IPS-18a (cell line): ENCODE measurements around the gene EDRF1.

Source experiments
- H3K27ac ChIP-seq: one replicate; pipeline ENCODE4 v1.5.1; 2013; ENCODE audit warnings: low read length
- H3K27me3 ChIP-seq: one replicate; pipeline ENCODE4 v1.6.1; 2013; ENCODE audit warnings: mild to moderate bottlenecking, low read length; ENCODE audit not compliant: control insufficient read depth, insufficient read depth
- H3K36me3 ChIP-seq: one replicate; pipeline ENCODE4 v1.6.1; 2013; ENCODE audit warnings: low read depth, low read length; ENCODE audit not compliant: control insufficient read depth
- H3K4me1 ChIP-seq: one replicate; pipeline ENCODE4 v1.6.1; 2013; ENCODE audit warnings: low read depth, low read length; ENCODE audit not compliant: control insufficient read depth
- H3K4me3 ChIP-seq: one replicate; pipeline ENCODE4 v1.5.1; 2013; ENCODE audit warnings: low read length
- H3K9ac ChIP-seq: one replicate; pipeline ENCODE4 v1.6.1; 2013; ENCODE audit warnings: mild to moderate bottlenecking, low read length, moderate library complexity
- H3K9me3 ChIP-seq: one replicate; pipeline ENCODE4 v1.6.1; 2013; ENCODE audit warnings: low read depth, low read length; ENCODE audit not compliant: control insufficient read depth

The EDRF1 gene

DNA sequence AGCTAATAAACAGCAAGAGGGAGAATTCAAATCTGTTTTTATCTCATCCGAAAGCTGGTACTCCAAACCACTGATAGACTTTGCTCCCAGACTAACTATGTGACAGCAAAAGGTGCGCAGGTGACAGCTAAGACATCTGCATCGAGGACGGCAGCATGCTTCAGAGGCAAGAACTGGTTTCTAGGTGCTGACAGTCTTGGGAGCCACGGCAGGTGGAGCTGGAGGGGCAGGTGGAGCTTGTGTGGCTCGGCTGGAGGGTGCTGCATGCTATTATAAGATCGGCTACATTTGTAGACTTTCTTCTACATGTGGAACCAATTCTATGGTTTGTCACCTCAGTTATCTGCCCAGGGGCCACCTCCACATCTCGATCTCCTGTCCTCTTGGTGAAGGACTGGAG lies 77.9 kb downstream of the EDRF1 start:
- Histone ChIP-seq H3K9me3 (no peaks in the 10 kb centered on the region), H3K36me3 (peaks cover 24% of the 10 kb centered on the region), H3K27ac (no peak overlapping the region), H3K4me1 (no peaks in the 10 kb centered on the region), H3K4me3 (no peak overlapping the region), H3K9ac (no peak overlapping the region), H3K27me3 (no peaks in the 10 kb centered on the region)

DNA sequence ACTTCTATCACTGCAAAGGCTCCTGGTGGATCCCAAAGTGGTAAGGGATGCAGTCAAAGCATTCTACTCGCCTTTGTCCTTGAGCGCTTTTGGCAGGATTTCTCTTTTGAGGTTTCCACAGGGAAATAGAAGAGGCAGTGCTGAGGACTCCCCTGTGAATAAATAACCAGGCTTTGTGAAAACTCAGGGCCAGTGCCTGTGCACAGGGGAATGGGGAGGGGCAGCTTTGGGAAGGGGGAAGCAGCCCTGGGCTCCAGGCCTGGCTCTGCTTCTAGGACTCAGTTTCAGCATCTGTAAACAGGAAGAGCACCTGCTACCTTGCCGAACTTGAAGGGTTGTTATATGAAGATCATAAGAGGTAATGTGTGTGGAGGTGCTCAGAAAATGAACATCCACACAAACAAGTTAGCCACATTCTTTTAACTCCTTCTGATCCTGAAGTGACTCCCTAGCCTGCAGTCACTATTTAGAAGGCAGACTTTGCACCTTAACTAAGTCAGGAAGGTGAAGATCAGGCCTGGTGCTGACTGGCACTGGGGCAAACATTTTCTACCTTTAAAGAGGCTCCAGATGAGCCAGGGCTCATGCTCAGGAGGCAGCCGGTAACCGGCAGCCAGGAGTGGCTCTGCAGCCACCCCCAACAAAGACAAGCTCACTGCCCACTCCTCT lies 78.6 kb downstream of the EDRF1 start:
- Histone ChIP-seq H3K9me3 (no peaks in the 10 kb centered on the region), H3K27ac (no peak overlapping the region), H3K27me3 (no peaks in the 10 kb centered on the region), H3K36me3 (peaks cover 19% of the 10 kb centered on the region), H3K9ac (no peak overlapping the region), H3K4me1 (no peaks in the 10 kb centered on the region), H3K4me3 (no peak overlapping the region)

DNA sequence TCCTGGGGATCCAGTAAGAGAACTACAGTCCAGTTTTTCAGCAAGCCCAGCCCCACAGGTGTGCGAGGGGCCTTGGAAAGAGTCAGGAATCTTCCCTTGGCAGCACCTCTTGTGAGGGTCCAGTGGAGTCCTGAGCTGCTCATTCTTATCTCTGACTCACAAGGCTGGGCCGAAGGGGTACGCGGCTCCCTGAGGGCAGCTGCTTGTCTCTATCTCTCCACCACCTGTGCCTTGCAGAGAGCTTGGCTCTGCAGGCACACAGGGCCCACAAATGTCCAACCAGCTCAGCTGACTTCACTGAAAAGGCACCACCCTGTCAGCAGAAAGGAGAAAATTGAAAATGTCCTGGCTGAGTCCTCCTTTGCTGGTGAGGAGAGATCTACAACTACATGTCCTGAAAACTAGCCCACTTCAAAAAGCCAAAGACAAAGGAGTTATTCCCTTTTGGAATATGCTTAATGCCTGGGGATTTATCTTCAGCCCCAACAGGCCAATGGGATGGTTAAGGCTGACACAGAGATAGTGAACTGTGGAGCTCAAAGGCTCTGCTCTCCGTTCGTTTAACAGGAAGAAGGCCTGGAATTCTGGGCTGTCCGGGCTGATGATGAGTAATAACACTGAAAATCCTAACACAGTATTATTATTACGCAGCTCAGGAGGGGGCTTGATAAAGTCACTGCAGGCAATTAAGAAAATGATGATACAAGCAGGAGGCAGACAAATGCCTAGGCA lies 80.1 kb downstream of the EDRF1 start:
- Histone ChIP-seq H3K4me3 (no peak overlapping the region), H3K4me1 (no peaks in the 10 kb centered on the region), H3K27me3 (no peaks in the 10 kb centered on the region), H3K9ac (no peak overlapping the region), H3K36me3 (peaks cover 10% of the 10 kb centered on the region), H3K9me3 (no peaks in the 10 kb centered on the region), H3K27ac (no peak overlapping the region)

DNA sequence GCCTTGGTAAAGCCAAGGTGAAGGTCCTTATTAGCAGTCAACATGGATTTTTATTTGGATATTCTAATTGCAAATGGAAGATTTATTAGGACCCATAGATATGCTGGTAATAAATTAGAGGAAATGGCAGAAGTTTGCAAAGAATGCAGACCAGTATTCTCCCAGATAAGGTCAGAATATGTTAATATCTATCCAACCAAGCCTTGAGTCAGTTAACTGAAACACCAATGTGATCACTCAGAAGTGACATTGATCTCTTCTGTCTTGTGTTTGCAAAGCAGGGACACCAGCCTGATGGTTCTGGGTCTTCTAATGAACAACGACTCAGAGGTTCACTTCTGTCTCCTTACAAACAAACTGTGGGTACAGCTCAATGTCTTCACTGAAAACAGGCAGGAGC lies 82.1 kb downstream of the EDRF1 start:
- H3K4me3 ChIP-seq, result no peak overlapping the region
- H3K36me3 ChIP-seq, result peaks cover 9% of the 10 kb centered on the region
- no peak overlapping the region for H3K9ac ChIP-seq
- no peaks in the 10 kb centered on the region for H3K4me1 ChIP-seq
- no peak overlapping the region for H3K27ac ChIP-seq
- H3K27me3 ChIP-seq, result no peaks in the 10 kb centered on the region
- H3K9me3 ChIP-seq, result no peaks in the 10 kb centered on the region

DNA sequence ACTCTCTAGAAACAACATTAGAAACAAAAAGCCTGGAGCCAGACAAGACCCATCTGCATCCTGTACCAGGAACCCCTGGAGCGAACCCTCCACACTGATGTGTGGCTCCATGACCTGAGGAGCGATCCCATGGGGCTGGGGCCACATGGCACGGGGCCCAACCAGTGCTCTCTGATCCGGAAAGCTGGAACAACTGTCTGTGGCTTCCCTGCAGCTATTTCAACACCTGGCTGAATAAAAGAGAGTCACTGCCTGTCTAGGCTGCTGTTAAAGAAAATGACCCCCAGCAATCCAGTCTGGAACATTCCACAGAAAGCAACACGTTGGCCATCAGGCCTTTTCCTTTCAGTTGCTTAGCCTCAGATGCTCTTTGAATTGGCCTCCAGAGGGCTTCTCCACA lies 82.6 kb downstream of the EDRF1 start:
- no peak overlapping the region for H3K4me3 ChIP-seq
- H3K9ac ChIP-seq, result no peak overlapping the region
- no peaks in the 10 kb centered on the region for H3K9me3 ChIP-seq
- no peaks in the 10 kb centered on the region for H3K4me1 ChIP-seq
- no peak overlapping the region for H3K27ac ChIP-seq
- H3K36me3 ChIP-seq, result peaks cover 13% of the 10 kb centered on the region
- H3K27me3 ChIP-seq, result no peaks in the 10 kb centered on the region

DNA sequence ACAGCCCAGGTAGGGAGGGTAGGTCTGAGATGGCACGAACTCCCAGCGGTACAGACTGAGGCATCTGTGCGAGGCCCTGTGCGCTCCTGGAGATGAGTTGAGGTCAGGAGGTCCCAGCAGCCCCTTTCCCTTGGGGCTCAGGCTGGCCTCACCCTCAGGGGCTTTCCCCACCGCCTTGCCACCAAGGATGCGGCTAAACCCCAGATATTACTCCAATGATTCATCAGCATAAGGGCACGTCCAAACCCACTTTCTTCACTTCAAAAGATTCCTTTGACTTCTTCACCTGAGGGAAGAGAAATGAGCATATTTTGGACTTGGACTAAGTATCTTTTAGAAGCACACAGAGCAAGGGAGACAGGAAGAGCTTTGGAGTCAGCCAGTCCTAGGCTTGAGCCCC lies 83.2 kb downstream of the EDRF1 start:
- H3K36me3 ChIP-seq, result peaks cover 13% of the 10 kb centered on the region
- no peak overlapping the region for H3K9ac ChIP-seq
- no peak overlapping the region for H3K4me3 ChIP-seq
- H3K27ac ChIP-seq, result no peak overlapping the region
- H3K9me3 ChIP-seq, result no peaks in the 10 kb centered on the region
- H3K27me3 ChIP-seq, result no peaks in the 10 kb centered on the region
- H3K4me1 ChIP-seq, result no peaks in the 10 kb centered on the region

DNA sequence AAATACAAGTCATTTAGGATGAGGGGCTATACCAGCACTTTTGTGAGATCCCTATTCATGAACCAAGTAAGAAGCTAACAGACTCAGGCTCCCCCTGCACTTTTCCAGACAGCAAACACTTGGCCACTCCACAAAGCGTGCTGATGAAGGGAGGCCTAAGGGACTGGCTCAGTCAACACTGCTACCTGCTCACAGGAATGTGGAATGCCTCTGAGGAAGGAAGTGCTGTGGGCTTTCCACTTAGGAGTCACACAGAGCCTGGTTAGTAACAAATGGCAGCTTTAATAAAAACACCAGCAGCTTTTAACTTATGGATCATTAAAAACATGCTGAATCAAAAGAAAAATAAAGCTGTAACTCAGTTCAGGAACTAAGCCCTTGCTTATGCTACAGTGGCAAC lies 88.5 kb downstream of the EDRF1 start:
- Histone ChIP-seq H3K4me1 (no peaks in the 10 kb centered on the region), H3K9me3 (no peaks in the 10 kb centered on the region), H3K9ac (no peak overlapping the region), H3K27me3 (no peaks in the 10 kb centered on the region), H3K36me3 (peaks cover 13% of the 10 kb centered on the region), H3K27ac (no peak overlapping the region), H3K4me3 (no peak overlapping the region)

DNA sequence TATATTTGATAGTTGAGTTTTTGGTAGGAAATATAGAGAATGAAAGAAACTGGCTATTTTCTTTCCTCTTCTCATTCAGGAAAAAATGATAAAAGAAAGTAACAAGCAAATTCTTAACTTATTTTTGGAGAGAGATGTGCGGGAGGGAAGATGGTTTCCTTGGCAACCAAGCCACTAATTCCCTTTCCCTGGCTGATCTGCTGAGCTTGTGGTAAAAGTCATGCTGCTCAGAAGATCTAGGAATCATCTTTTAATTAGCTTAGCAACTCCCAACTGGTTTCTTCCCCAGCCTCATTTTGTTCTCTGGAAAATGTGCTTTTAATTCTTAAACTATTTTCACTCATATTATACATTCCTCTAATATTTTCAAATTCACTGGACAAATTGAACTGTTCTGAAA lies 91.7 kb downstream of the EDRF1 start:
- H3K27ac ChIP-seq, result no peak overlapping the region
- H3K36me3 ChIP-seq, result peaks cover 22% of the 10 kb centered on the region
- no peaks in the 10 kb centered on the region for H3K9me3 ChIP-seq
- H3K27me3 ChIP-seq, result no peaks in the 10 kb centered on the region
- H3K9ac ChIP-seq, result no peak overlapping the region
- no peak overlapping the region for H3K4me3 ChIP-seq
- no peaks in the 10 kb centered on the region for H3K4me1 ChIP-seq

DNA sequence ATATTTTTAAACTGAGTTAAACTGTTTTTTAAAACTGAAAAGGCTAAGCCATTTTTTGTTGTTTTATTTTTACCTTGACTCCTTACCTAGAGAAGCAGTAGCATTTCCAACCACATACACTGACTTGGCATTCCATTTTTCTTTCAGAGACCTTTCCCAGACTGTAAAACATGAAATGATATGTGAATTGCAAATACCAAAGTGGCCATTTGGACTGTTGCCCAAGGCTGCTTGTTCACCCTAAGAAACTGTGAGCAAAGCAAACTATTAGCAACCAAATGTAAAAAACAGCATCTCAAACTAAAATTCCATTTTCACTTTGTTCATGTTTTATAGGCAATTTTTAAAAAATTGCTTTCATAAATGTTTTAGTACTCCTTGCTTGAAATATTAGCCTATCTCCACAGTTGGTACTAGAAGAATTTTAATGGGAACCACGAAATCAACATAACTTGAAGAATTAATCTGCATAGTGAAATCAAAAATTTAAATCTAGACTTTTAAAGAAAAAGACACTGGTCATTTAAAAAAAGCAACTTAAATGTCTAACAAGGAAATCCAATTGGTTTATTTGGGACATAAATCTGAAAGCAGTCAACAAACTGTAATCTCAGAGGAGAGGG lies 92.7 kb downstream of the EDRF1 start:
- no peaks in the 10 kb centered on the region for H3K4me1 ChIP-seq
- H3K9me3 ChIP-seq, result no peaks in the 10 kb centered on the region
- H3K4me3 ChIP-seq, result no peak overlapping the region
- no peak overlapping the region for H3K9ac ChIP-seq
- H3K27me3 ChIP-seq, result no peaks in the 10 kb centered on the region
- H3K27ac ChIP-seq, result no peak overlapping the region
- peaks cover 15% of the 10 kb centered on the region for H3K36me3 ChIP-seq
